ENCODE results near the gene COL16A1.

- TF ChIP-seq POLR2A (IDR thresholded peaks at IDR 0.05) (no peak), CTCF (IDR thresholded peaks at IDR 0.05) (no peak), EP300 (IDR thresholded peaks at IDR 0.05) (no peak)
Measured at GRCh38 chr1:31628931-31629556, 74.8 kb downstream of the COL16A1 start.

Data from sigmoid colon (tissue), 4 donors.